Peyer's patch (tissue), 4 donors: ENCODE data around the gene ADAMTS2. TPM values are rescaled to one million over a fixed set of nuclear protein-coding genes. Genes with fewer than 3 reads are reported as not detected.

ENCODE experiments used
- DNase-seq, 3 donors: peaks; one replicate each; pipeline ENCODE4 v3.0.0-alpha.2; 2017 to 2019
- H3K27ac ChIP-seq, 4 donors: fragments of 200-600 bp; sonication (generic); one replicate each; pipeline ENCODE4 v1.5.1; 2016 to 2019
- H3K27me3 ChIP-seq, 2 donors: fragments of 200-600 bp; sonication (generic); one replicate each; pipeline ENCODE4 v1.5.1; 2019
- H3K36me3 ChIP-seq, 3 donors: fragments of 200-600 bp; sonication (generic); one replicate each; pipeline ENCODE4 v1.5.1; 2016 to 2019
- H3K4me1 ChIP-seq, 4 donors: fragments of 200-600 bp; sonication (generic); one replicate each; pipeline ENCODE4 v1.5.1; 2016 to 2019
- H3K4me3 ChIP-seq, 4 donors: fragments of 200-600 bp; sonication (generic); 1 replicate in 3 of 4; 2 replicates in 1 of 4; pipeline ENCODE4 v1.5.1; 2016 to 2019; ENCODE audit warnings: mild to moderate bottlenecking in 1 of 4
- H3K9me3 ChIP-seq, 4 donors: fragments of 200-600 bp; sonication (generic); one replicate each; pipeline ENCODE4 v1.5.1; 2016 to 2019; ENCODE audit warnings: mild to moderate bottlenecking in 1 of 4
- CTCF ChIP-seq, 6 experiments: fragments of 450-650 bp in 4 of 6; fragments of 200-600 bp in 2 of 6; sonication (generic) in 1 of 6; IDR thresholded peaks; one replicate each; pipeline ENCODE4 v1.5.1; 2017 to 2019; ENCODE audit warnings: antibody characterized with exemption in 6 of 6, mild to moderate bottlenecking in 3 of 6, moderate library complexity in 1 of 6
- POLR2A ChIP-seq, 2 donors: fragments of 450-650 bp; IDR thresholded peaks; one replicate each; pipeline ENCODE4 v1.5.1; 2017; ENCODE audit warnings: antibody characterized with exemption in 2 of 2, mild to moderate bottlenecking in 2 of 2, moderate library complexity in 2 of 2
- total RNA-seq, 4 donors: library from RNA; depleted of rRNA; stranded (reverse); fragments of >200 nt; gene quantifications; one replicate each; pipeline ENCODE4 v1.1.0, GENCODE V29; 2016

ADAMTS2 gene
- total RNA-seq, 4 donors from 2014 or later = 5.3 to 90.0 (median 9.5) TPM

- Histone ChIP-seq H3K9me3 (no peaks in the 10 kb centered on the region), H3K4me1 (no peaks in the 10 kb centered on the region), H3K36me3 (no peaks in the 10 kb centered on the region), H3K27ac (no peak overlapping the region), H3K4me3 (no peak overlapping the region), H3K27me3 (no peaks in the 10 kb centered on the region)
- no peak for TF ChIP-seq CTCF (IDR thresholded peaks at IDR 0.05)
- TF ChIP-seq POLR2A (IDR thresholded peaks at IDR 0.05) = no peak
- no peak for DNase-seq
Observed at GRCh38 chr5:179141867-179142266, 203.4 kb downstream of the ADAMTS2 start.

- DNase-seq = no peak
- no peak for TF ChIP-seq CTCF (IDR thresholded peaks at IDR 0.05)
- no peak for TF ChIP-seq POLR2A (IDR thresholded peaks at IDR 0.05)
- no peak overlapping the region for H3K27ac ChIP-seq
- no peaks in the 10 kb centered on the region for H3K4me1 ChIP-seq
- no peak overlapping the region for H3K4me3 ChIP-seq
- no peaks in the 10 kb centered on the region for H3K27me3 ChIP-seq
- no peaks in the 10 kb centered on the region for H3K36me3 ChIP-seq
- H3K9me3 ChIP-seq = peaks cover 0 to under 1% (median 0%) of the 10 kb centered on the region in 4 donors
Observed at GRCh38 chr5:179140293-179140692, 205.0 kb downstream of the ADAMTS2 start.

GRCh38 chr5:179139936-179140235 lies 205.4 kb downstream of the ADAMTS2 start:
- Histone ChIP-seq H3K4me3 (no peak overlapping the region), H3K4me1 (no peaks in the 10 kb centered on the region), H3K9me3 (peaks cover 0 to 2% (median 0%) of the 10 kb centered on the region in 4 donors), H3K27me3 (no peaks in the 10 kb centered on the region), H3K27ac (no peak overlapping the region), H3K36me3 (no peaks in the 10 kb centered on the region)
- no peak for DNase-seq
- TF ChIP-seq CTCF (IDR thresholded peaks at IDR 0.05) (no peak), POLR2A (IDR thresholded peaks at IDR 0.05) (no peak)

GRCh38 chr5:179139111-179139935 lies 205.9 kb downstream of the ADAMTS2 start:
- Histone ChIP-seq H3K36me3 (no peaks in the 10 kb centered on the region), H3K9me3 (peaks cover 0 to 2% (median 0%) of the 10 kb centered on the region in 4 donors), H3K27ac (no peak overlapping the region), H3K4me3 (no peak overlapping the region), H3K4me1 (no peaks in the 10 kb centered on the region), H3K27me3 (no peaks in the 10 kb centered on the region)
- TF ChIP-seq POLR2A (IDR thresholded peaks at IDR 0.05) = no peak
- TF ChIP-seq CTCF (IDR thresholded peaks at IDR 0.05) = no peak
- no peak for DNase-seq

- H3K27me3 ChIP-seq = no peaks in the 10 kb centered on the region
- no peak for DNase-seq
- H3K9me3 ChIP-seq = peaks cover 0 to 2% (median 0%) of the 10 kb centered on the region in 4 donors
- H3K4me1 ChIP-seq = no peaks in the 10 kb centered on the region
- H3K36me3 ChIP-seq = no peaks in the 10 kb centered on the region
- no peak for TF ChIP-seq POLR2A (IDR thresholded peaks at IDR 0.05)
- TF ChIP-seq CTCF (IDR thresholded peaks at IDR 0.05) = no peak
- H3K27ac ChIP-seq = no peak overlapping the region
- H3K4me3 ChIP-seq = no peak overlapping the region
Observed at GRCh38 chr5:179138568-179138925, 206.7 kb downstream of the ADAMTS2 start.
